ENCODE data around the gene SPAG4.

- TF ChIP-seq, protein P1, sequence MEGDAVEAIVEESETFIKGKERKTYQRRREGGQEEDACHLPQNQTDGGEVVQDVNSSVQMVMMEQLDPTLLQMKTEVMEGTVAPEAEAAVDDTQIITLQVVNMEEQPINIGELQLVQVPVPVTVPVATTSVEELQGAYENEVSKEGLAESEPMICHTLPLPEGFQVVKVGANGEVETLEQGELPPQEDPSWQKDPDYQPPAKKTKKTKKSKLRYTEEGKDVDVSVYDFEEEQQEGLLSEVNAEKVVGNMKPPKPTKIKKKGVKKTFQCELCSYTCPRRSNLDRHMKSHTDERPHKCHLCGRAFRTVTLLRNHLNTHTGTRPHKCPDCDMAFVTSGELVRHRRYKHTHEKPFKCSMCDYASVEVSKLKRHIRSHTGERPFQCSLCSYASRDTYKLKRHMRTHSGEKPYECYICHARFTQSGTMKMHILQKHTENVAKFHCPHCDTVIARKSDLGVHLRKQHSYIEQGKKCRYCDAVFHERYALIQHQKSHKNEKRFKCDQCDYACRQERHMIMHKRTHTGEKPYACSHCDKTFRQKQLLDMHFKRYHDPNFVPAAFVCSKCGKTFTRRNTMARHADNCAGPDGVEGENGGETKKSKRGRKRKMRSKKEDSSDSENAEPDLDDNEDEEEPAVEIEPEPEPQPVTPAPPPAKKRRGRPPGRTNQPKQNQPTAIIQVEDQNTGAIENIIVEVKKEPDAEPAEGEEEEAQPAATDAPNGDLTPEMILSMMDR (conservative IDR thresholded peaks at IDR 0.05 in 1 of 2, IDR thresholded peaks at IDR 0.05 in 1 of 2; ENCODE audit: low read depth in 1 of 2, low read length in 2 of 2): no peak
- TF ChIP-seq EZH2 (IDR thresholded peaks at IDR 0.05; ENCODE audit: low read length, missing control alignments): no peak
Observed at GRCh38 chr20:35607003-35607735, 8.5 kb upstream of the SPAG4 start.
